ENCODE results near the gene WDFY3. TPM values are rescaled to one million over a fixed set of nuclear protein-coding genes. Genes with fewer than 3 reads are reported as not detected.

Gene WDFY3
- total and polyA plus RNA-seq, 3 experiments from 2014 or later: 0.53 to 0.85 TPM; not detected in 1

GRCh38 chr4:84626673-84627072, 339.8 kb downstream of the WDFY3 start:
- no peak overlapping the region for H3K27ac ChIP-seq (ENCODE audit: low read depth, low read length)
- POLR2A ChIA-PET: no interaction called here
- no peaks in the 10 kb centered on the region for H3K36me3 Mint-ChIP-seq

DNA sequence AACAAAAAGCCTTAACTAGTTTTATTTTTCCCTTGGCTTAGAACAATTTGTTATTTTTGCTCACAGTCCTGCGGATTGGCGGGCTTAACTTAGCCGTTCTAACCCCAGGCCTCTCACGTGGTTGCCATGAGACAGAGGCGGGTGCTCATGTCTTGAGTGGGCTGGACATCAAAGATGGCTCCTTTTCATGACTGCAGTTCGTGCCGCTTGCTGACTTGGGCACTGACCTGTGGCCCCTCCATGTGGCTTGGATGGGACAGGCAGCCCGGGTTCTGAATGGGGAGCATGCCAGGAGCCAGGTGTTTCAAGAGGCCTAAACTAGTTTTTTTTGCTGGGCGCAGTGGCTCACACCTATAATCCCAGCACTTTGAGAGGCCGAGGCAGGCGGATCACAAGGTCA, 342.8 kb downstream of the WDFY3 start:
- H3K36me3 Mint-ChIP-seq: no peaks in the 10 kb centered on the region
- no peak for DNase-seq
- Histone ChIP-seq H3K4me1 (ENCODE audit: insufficient read depth, low read length) (no peaks in the 10 kb centered on the region), H3K4me3 (ENCODE audit: low read length) (no peak overlapping the region), H3K9me3 (ENCODE audit: low read length) (no peaks in the 10 kb centered on the region), H3K36me3 (ENCODE audit: insufficient read depth, low read length) (no peaks in the 10 kb centered on the region), H3K27me3 (ENCODE audit: insufficient read depth, low read length, poor library complexity, severe bottlenecking) (no peaks in the 10 kb centered on the region), H3K27ac (ENCODE audit: low read depth, low read length) (no peak overlapping the region)
- CTCF ChIA-PET: no interaction called here
- no peak overlapping the region for H3K4me3 Mint-ChIP-seq
- H3K4me1 Mint-ChIP-seq: no peaks in the 10 kb centered on the region
- H3K27ac Mint-ChIP-seq: no peak overlapping the region
- H3K27me3 Mint-ChIP-seq: no peaks in the 10 kb centered on the region
- POLR2A ChIA-PET: no interaction called here
- no peaks in the 10 kb centered on the region for H3K9me3 Mint-ChIP-seq

More at GRCh38 chr4:84626673-84627072, 339.8 kb downstream of the WDFY3 start:
- CTCF ChIA-PET: no interaction called here
- Histone ChIP-seq H3K36me3 (ENCODE audit: insufficient read depth, low read length) (no peaks in the 10 kb centered on the region), H3K27me3 (ENCODE audit: insufficient read depth, low read length, poor library complexity, severe bottlenecking) (no peaks in the 10 kb centered on the region), H3K4me3 (ENCODE audit: low read length) (no peak overlapping the region), H3K4me1 (ENCODE audit: insufficient read depth, low read length) (no peaks in the 10 kb centered on the region), H3K9me3 (ENCODE audit: low read length) (no peaks in the 10 kb centered on the region)
- Mint-ChIP-seq H3K4me3 (no peak overlapping the region), H3K27ac (no peak overlapping the region), H3K27me3 (peaks cover 0 to under 1% of the 10 kb centered on the region in 2 donors), H3K4me1 (no peaks in the 10 kb centered on the region), H3K9me3 (peaks cover 0 to 2% (median 0%) of the 10 kb centered on the region in 5 donors)
- no peak for DNase-seq

GRCh38 chr4:84622959-84623358, 343.5 kb downstream of the WDFY3 start:
- Histone ChIP-seq H3K36me3 (ENCODE audit: insufficient read depth, low read length) (no peaks in the 10 kb centered on the region), H3K4me3 (ENCODE audit: low read length) (no peak overlapping the region), H3K9me3 (ENCODE audit: low read length) (no peaks in the 10 kb centered on the region), H3K27ac (ENCODE audit: low read depth, low read length) (no peak overlapping the region), H3K4me1 (ENCODE audit: insufficient read depth, low read length) (no peaks in the 10 kb centered on the region), H3K27me3 (ENCODE audit: insufficient read depth, low read length, poor library complexity, severe bottlenecking) (no peaks in the 10 kb centered on the region)
- H3K4me1 Mint-ChIP-seq: no peaks in the 10 kb centered on the region
- H3K36me3 Mint-ChIP-seq: no peaks in the 10 kb centered on the region
- no peaks in the 10 kb centered on the region for H3K27me3 Mint-ChIP-seq
- ChIA-PET CTCF (no interaction called here), POLR2A (no interaction called here)
- no peak overlapping the region for H3K27ac Mint-ChIP-seq
- peaks cover 0 to 4% (median 0%) of the 10 kb centered on the region in 5 donors for H3K9me3 Mint-ChIP-seq
- DNase-seq: no peak
- H3K4me3 Mint-ChIP-seq: no peak overlapping the region

Data from CD8-positive, alpha-beta memory T cell (primary cell).